ENCODE data around the gene KLF12.

GRCh38 chr13:74111399-74111798, 22.8 kb downstream of the KLF12 start:
- TF ChIP-seq CTCF (IDR thresholded peaks at IDR 0.05) (no peak), POLR2AphosphoS5 (IDR thresholded peaks at IDR 0.05) (no peak), POLR2A (IDR thresholded peaks at IDR 0.05) (no peak)
